Ovary (tissue), 9 donors: ENCODE results near the gene REEP6. TPM values are rescaled to one million over a fixed set of nuclear protein-coding genes. Genes with fewer than 3 reads are reported as not detected.
A peak's percentile ranks its signal among the peaks of the same experiment; 100 is the strongest.

Experiments
- DNase-seq, 5 donors: peaks; one replicate each; pipeline ENCODE4 v3.0.0-alpha.2; 2019 to 2020
- H3K27ac ChIP-seq, 2 donors: fragments of 200-600 bp; one replicate each; pipeline versions ENCODE4 v1.5.1 to v1.8.0; 2019 to 2022
- H3K27me3 ChIP-seq: fragments of 200-600 bp; one replicate; pipeline ENCODE4 v1.8.0; 2022
- H3K36me3 ChIP-seq: fragments of 200-600 bp; sonication (generic); one replicate; pipeline ENCODE4 v1.5.1; 2019
- H3K4me1 ChIP-seq: one replicate; pipeline ENCODE4 v1.8.1; 2013; ENCODE audit warnings: mild to moderate bottlenecking, moderate library complexity; ENCODE audit not compliant: insufficient read depth
- H3K4me3 ChIP-seq: fragments of 200-600 bp; sonication (generic); one replicate; pipeline ENCODE4 v1.5.1; 2017
- H3K9me3 ChIP-seq, 2 donors: fragments of 200-600 bp in 1 of 2; sonication (generic) in 1 of 2; one replicate each; pipeline versions ENCODE4 v1.5.1 to v1.8.1; 2013 to 2019; ENCODE audit warnings: mild to moderate bottlenecking in 1 of 2, moderate library complexity in 1 of 2
- CTCF ChIP-seq, 3 donors: fragments of 450-650 bp in 2 of 3; fragments of 200-600 bp in 1 of 3; IDR thresholded peaks; one replicate each; pipeline versions ENCODE4 v1.5.1 to v1.8.0; 2016 to 2022; ENCODE audit warnings: antibody characterized with exemption in 3 of 3, mild to moderate bottlenecking in 1 of 3
- EP300 ChIP-seq: sonication (generic); formaldehyde crosslinking; IDR thresholded peaks from one replicate; pipeline ENCODE4 v1.6.1; 2017; ENCODE audit warnings: antibody characterized with exemption
- POLR2A ChIP-seq: fragments of 450-650 bp; IDR thresholded peaks from one replicate; pipeline ENCODE4 v1.6.1; 2017; ENCODE audit warnings: antibody characterized with exemption, mild to moderate bottlenecking, moderate library complexity
- WGBS, 3 donors: extraction: QIAGEN DNeasy Blood & Tissue Kit in 1 of 3; methylation state at CpG; one replicate each; pipeline versions ENCODE4 v1.1.5 to v1.1.7; 2013 to 2017; 5-methylcytosine and 5-hydroxymethylcytosine counted together
- intact Hi-C, 4 donors: fragments of 100-400 bp; cut with DNase I; formaldehyde crosslinking; loops; one replicate each; pipeline versions ENCODE4 v1.11.0 to v1.15.1; 2022 to 2023
- polyA plus RNA-seq, 2 donors: library from polyadenylated mRNA; stranded (reverse); fragments of 200-250 nt in 1 of 2; fragments of 350-450 nt in 1 of 2; fragmentation: Illumina TruSeq in 1 of 2; extraction: RNeasy Lipid Tissue Mini Kit (QIAGEN cat#74804) in 1 of 2; gene quantifications; one replicate each; pipeline ENCODE4 v1.2.3, GENCODE V29; 2013 to 2014
- total RNA-seq, 7 donors: library from RNA; depleted of rRNA in 2 of 7; stranded (reverse); fragments of >200 nt in 2 of 7; fragmentation: NEBNext Ultra II Directional in 3 of 7; extraction: Animal tissue kit (Norgen Biotek cat#: 25700) in 3 of 7; gene quantifications; one replicate each; pipeline versions ENCODE4 v1.1.0 to v1.2.4, GENCODE V29; 2016 to 2023
- donor health status: DM: no; HTN: no; CAD: no; lungs with moderate emphysema.
- donor health status: DM: no; HTN: no; CAD: no.
- donor health status: Bipolar disorder and iron deficiency.
- donor health status: DM: yes; HTN: yes; CAD: no.
- donor health status: DM: no; HTN: no; CAD: no.
- donor health status: DM: yes; HTN: yes; CAD: no.

Gene REEP6
- total and polyA plus RNA-seq, 9 donors, result 2.9 to 13.0 (median 9.2) TPM

DNA sequence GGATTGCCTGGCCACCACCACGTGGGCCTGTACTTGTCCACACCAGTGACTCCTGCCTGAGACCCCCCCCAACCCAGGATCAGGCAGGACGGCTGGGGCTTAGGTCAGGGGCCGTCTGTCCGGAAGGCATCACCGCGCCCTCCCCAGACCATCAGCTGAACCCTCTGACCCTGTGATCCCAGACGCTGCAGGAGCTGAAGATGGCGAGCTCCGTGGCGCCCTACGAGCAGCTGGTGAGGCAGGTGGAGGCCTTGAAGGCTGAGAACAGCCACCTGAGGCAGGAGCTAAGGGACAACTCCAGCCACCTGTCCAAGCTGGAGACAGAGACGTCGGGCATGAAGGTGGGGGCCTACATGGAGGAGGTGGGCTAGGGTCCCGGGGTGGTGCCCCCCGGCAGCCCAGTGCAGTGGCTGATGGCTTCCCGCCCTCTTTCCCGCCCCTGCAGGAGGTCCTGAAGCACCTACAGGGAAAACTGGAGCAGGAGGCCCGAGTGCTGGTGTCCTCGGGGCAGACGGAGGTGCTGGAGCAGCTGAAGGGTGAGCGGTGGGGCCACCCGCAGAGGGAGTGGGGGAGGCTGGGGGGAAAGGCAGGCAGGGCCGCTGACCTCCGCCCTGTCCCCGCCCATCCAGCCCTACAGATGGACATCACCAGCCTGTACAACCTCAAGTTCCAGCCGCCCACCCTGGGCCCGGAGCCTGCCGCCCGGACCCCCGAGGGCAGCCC lies 38.0 kb upstream of the REEP6 start:
- intact Hi-C loops, result no loop called here
- H3K4me1 ChIP-seq, result peaks cover 1% of the 10 kb centered on the region
- no peaks in the 10 kb centered on the region for H3K9me3 ChIP-seq
- H3K27ac ChIP-seq, result no peak overlapping the region
- no peak for DNase-seq
- H3K27me3 ChIP-seq, result peaks cover 7% of the 10 kb centered on the region
- H3K4me3 ChIP-seq, result no peak overlapping the region
- no peaks in the 10 kb centered on the region for H3K36me3 ChIP-seq
- 38 to 54% (median 53%) methylated on average over 28 to 30 of the region's 30 CpGs for WGBS, 3 donors
- TF ChIP-seq EP300, result no peak
- no peak for TF ChIP-seq POLR2A
- TF ChIP-seq CTCF (IDR thresholded peaks at IDR 0.05), result no peak

DNA sequence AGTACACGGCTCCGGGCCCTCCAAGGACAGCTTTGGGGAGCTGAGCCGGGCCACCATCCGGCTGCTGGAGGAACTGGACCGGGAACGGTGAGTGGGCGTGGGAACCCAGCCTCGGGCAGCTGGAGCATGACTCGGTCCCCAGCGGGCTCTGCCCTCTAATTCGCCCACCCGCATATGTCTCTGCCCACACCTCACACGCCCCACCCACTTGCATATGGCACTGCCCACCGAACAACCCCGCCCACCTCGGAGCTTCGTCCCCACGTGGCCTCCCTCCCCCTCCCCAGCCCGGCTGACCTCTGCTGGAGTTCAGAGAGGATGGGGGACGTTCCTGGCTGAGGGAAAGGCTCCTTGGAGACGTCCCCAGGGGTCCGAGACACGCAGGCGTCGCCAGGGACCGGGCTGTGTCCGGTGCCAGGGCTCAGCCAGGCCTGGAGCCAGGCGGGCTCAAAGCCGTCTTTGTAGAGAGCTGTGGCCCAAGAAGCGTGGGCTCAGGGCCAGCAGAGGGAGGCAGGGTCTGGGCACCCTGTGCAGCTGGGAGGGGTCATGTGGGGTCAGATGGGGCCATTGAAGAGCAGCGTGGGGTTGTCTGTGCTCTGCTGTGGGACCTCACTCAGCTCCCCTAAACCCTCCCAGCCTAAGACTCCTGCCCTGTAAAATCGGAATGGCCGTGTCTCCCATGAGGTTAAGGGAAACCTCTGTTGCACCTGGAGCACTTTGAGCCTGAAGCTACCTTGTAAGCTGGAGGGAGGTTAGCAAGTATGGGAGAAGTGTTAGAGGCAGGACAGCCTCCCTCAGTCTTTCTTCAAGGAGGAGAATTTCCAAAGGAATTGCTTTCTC lies 37.2 kb upstream of the REEP6 start:
- Histone ChIP-seq H3K4me1 (peaks cover 1% of the 10 kb centered on the region), H3K27ac (no peak overlapping the region), H3K9me3 (no peaks in the 10 kb centered on the region), H3K4me3 (no peak overlapping the region), H3K36me3 (no peaks in the 10 kb centered on the region), H3K27me3 (peaks cover 7% of the 10 kb centered on the region)
- 9 to 22% (median 20%) methylated on average over 33 of the region's 33 CpGs for WGBS, 3 donors
- intact Hi-C loops, result no loop called here
- no peak for DNase-seq
- TF ChIP-seq CTCF (IDR thresholded peaks at IDR 0.05) (no peak), EP300 (no peak), POLR2A (no peak)

GRCh38 chr19:1455002-1455335 lies 36.0 kb upstream of the REEP6 start:
- intact Hi-C loops, result no loop called here
- no peak overlapping the region for H3K27ac ChIP-seq
- no peaks in the 10 kb centered on the region for H3K36me3 ChIP-seq
- H3K4me1 ChIP-seq, result peaks cover 1% of the 10 kb centered on the region
- H3K9me3 ChIP-seq, result no peaks in the 10 kb centered on the region
- no peak for DNase-seq
- 2 to 11% (median 4%) methylated on average over 22 of the region's 22 CpGs for WGBS, 3 donors
- H3K27me3 ChIP-seq, result peaks cover 7% of the 10 kb centered on the region
- no peak overlapping the region for H3K4me3 ChIP-seq
- no peak for TF ChIP-seq CTCF (IDR thresholded peaks at IDR 0.05)
- TF ChIP-seq EP300, result no peak
- TF ChIP-seq POLR2A, result no peak

GRCh38 chr19:1455336-1456120 lies 35.5 kb upstream of the REEP6 start:
- TF ChIP-seq EP300, result no peak
- no peak for TF ChIP-seq POLR2A
- TF ChIP-seq CTCF (IDR thresholded peaks at IDR 0.05), result no peak
- no peaks in the 10 kb centered on the region for H3K9me3 ChIP-seq
- peak in 1 of 5 donors; percentile 58 for DNase-seq
- H3K27me3 ChIP-seq, result peaks cover 7% of the 10 kb centered on the region
- H3K36me3 ChIP-seq, result no peaks in the 10 kb centered on the region
- intact Hi-C loops, result no loop called here
- no peak overlapping the region for H3K4me3 ChIP-seq
- peaks cover 1% of the 10 kb centered on the region for H3K4me1 ChIP-seq
- H3K27ac ChIP-seq, result no peak overlapping the region
- WGBS, 3 donors, result 5 to 12% (median 6%) methylated on average over 40 to 42 of the region's 42 CpGs
